Fibroblast of the aortic adventitia (primary cell): Measurements from ENCODE around the gene PLCD3. TPM values are rescaled to one million over a fixed set of nuclear protein-coding genes. Genes with fewer than 3 reads are reported as not detected.

Experiments used
- DNase-seq: peaks from one replicate; pipeline ENCODE4 v3.0.0-alpha.2; 2010; ENCODE audit warnings: low read depth
- H3K4me3 ChIP-seq: 2 replicates; pipeline ENCODE4 v1.5.1; 2011; ENCODE audit warnings: low read depth, mild to moderate bottlenecking, control low read depth, low read length, moderate library complexity
- CTCF ChIP-seq: IDR thresholded peaks from 2 replicates; pipeline ENCODE4 v1.5.1; 2011; ENCODE audit warnings: mild to moderate bottlenecking, low read length, control low read depth, inconsistent platforms; ENCODE audit not compliant: insufficient read depth
- total RNA-seq: library from RNA; depleted of rRNA; stranded (reverse); fragments of >200 nt; gene quantifications from 2 replicates; pipeline ENCODE4 v1.2.3, GENCODE V29; 2012; ENCODE audit warnings: low replicate concordance

PLCD3 gene
- total RNA-seq, 1 donor = 86.3 TPM

DNA sequence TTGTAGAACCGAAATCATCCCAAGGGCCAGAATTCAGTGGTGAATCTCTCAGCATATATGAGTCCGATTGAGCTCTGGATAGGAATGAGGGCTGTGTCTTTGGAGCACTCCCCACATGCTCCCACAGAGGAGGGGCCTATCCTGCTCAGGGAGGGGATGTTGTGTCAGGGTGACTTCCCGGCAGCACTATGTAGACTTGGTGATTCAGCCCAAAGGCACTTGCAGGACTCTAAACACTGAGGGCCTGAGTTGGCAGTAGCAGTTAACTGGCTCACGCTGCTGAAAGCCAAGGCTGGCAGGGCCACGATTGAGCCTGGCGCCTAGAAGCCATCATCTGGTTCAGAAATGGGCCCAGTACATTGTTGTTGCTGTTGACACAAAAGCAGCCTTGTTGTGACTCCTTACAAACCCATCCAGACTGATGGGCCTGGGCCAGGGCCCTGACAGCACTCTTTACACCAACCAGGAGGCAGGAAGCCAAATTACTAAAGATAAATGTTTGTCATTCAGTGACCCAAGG is 39.3 kb downstream of the PLCD3 start:
- DNase-seq = peak; percentile 99
- H3K4me3 ChIP-seq = no peak overlapping the region
- TF ChIP-seq CTCF = no peak

GRCh38 chr17:45091778-45092425 is 40.4 kb downstream of the PLCD3 start:
- DNase-seq = no peak
- no peak for TF ChIP-seq CTCF
- no peak overlapping the region for H3K4me3 ChIP-seq

DNA sequence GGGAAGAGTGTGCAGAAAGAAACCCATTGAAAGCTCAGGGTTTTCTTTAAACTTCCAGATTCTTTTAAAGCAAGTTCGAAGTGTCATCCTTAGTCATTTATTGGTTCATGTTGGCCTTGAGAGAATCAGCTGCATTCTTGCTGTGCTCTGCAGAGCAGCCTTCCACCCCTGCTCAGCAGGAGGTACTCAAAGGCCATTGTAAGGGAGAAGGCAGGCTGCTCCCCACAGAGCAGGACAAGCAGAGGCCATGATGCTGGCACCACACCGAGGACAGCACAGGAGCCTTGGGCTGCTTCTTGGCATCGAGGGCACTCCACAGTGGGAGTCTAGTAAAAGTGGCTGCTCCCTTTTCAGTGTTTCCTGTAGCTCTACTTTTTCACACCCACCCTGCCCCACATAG is 41.6 kb downstream of the PLCD3 start:
- no peak for DNase-seq
- no peak overlapping the region for H3K4me3 ChIP-seq
- TF ChIP-seq CTCF = no peak

- no peak for DNase-seq
- H3K4me3 ChIP-seq = no peak overlapping the region
- TF ChIP-seq CTCF = no peak
Measured at GRCh38 chr17:45088741-45089140, 43.6 kb downstream of the PLCD3 start.

- H3K4me3 ChIP-seq = no peak overlapping the region
- TF ChIP-seq CTCF = no peak
- no peak for DNase-seq
Measured at GRCh38 chr17:45087978-45088377, 44.3 kb downstream of the PLCD3 start.

GRCh38 chr17:45087504-45087975 is 44.8 kb downstream of the PLCD3 start:
- DNase-seq = peak; percentile 51
- no peak overlapping the region for H3K4me3 ChIP-seq
- no peak for TF ChIP-seq CTCF
